ENCODE data around the gene LARGE1. TPM values are rescaled to one million over a fixed set of nuclear protein-coding genes. Genes with fewer than 3 reads are reported as not detected.

The LARGE1 gene
- total RNA-seq, 2 donors from 2014 or later = 29.5 to 42.1 TPM

DNA sequence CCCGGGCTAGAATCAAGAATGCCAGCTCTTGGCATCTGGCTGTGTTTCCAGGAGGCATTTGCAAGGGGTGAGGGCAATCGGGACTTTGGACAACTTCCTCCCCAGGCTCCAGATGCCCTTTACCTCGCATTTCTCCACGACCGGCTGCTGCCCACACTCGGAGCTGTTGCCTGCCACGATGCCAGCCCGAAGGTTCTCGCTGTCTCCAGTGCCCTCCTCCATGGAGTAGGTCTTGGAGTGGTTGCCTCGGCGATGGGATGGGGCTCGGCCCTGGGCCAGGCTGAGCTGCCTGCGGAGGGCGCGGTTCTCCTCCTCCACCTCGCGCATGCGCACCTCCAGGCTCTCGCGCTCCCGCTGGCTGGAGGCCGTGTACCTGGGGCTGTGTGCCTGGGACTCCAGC, 270.0 kb downstream of the LARGE1 start:
- TF ChIP-seq, protein P1, sequence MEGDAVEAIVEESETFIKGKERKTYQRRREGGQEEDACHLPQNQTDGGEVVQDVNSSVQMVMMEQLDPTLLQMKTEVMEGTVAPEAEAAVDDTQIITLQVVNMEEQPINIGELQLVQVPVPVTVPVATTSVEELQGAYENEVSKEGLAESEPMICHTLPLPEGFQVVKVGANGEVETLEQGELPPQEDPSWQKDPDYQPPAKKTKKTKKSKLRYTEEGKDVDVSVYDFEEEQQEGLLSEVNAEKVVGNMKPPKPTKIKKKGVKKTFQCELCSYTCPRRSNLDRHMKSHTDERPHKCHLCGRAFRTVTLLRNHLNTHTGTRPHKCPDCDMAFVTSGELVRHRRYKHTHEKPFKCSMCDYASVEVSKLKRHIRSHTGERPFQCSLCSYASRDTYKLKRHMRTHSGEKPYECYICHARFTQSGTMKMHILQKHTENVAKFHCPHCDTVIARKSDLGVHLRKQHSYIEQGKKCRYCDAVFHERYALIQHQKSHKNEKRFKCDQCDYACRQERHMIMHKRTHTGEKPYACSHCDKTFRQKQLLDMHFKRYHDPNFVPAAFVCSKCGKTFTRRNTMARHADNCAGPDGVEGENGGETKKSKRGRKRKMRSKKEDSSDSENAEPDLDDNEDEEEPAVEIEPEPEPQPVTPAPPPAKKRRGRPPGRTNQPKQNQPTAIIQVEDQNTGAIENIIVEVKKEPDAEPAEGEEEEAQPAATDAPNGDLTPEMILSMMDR (IDR thresholded peaks at IDR 0.05) = no peak
- no peak for ATAC-seq (ENCODE audit: insufficient number of reproducible peaks, low FRiP score, low read depth)
- H3K27ac ChIP-seq = no peak overlapping the region
- no peaks in the 10 kb centered on the region for H3K9me3 ChIP-seq
- peaks cover 13% of the 10 kb centered on the region for H3K36me3 ChIP-seq
- H3K27me3 ChIP-seq (replicated peaks; ENCODE audit: insufficient read depth) = no peaks in the 10 kb centered on the region
- DNase-seq (ENCODE audit: low spot score) = no peak
- H3K4me1 ChIP-seq (ENCODE audit: control insufficient read depth in 1 of 2, low read depth in 2 of 2) = no peaks in the 10 kb centered on the region
- H3K4me3 ChIP-seq = no peak overlapping the region

DNA sequence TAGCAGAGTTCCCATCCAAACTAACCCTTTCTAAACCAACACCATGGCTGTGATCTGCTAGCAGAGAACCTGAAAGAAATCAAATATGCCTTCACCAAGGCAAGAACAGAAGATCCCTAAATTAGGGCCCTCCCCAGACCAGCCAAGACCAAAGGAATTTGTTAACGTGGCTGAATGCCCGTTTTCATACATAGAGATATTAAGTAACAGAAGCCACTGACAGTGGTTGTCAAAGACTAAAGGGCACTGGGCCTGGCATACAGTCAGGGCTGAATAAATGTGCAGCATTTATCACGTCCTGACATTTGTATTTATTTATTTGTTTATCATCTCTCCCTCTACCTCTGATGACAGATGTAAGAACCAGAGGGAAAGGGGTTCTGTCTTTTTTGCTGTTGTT, 271.8 kb downstream of the LARGE1 start:
- peaks cover 13% of the 10 kb centered on the region for H3K36me3 ChIP-seq
- no peaks in the 10 kb centered on the region for H3K4me1 ChIP-seq (ENCODE audit: control insufficient read depth in 1 of 2, low read depth in 2 of 2)
- H3K27me3 ChIP-seq (replicated peaks; ENCODE audit: insufficient read depth) = no peaks in the 10 kb centered on the region
- H3K4me3 ChIP-seq = no peak overlapping the region
- DNase-seq (ENCODE audit: low spot score) (no peak), ATAC-seq (ENCODE audit: insufficient number of reproducible peaks, low FRiP score, low read depth) (no peak)
- H3K9me3 ChIP-seq = no peaks in the 10 kb centered on the region
- TF ChIP-seq, protein P1 (IDR thresholded peaks at IDR 0.05) = no peak
- no peak overlapping the region for H3K27ac ChIP-seq

DNA sequence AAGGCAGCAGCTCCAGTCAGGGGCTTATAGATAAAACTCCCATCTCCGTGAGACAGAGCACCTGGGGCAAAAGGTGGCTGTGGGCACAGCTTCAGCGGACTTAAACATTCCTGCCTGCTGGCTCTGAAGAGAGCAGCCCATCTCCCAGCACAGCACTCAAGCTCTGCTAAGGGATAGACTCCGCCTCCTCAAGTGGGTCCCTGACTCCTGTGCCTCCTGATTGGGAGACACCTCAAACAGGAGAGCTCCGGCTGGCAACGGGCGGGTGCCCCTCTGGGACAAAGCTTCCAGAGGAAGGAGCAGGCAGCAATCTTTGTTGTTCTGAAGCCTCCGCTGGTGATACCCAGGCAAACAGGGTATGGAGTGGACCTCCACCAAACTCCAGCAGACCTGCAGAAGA, 279.4 kb downstream of the LARGE1 start:
- Histone ChIP-seq H3K36me3 (no peaks in the 10 kb centered on the region), H3K4me1 (ENCODE audit: control insufficient read depth in 1 of 2, low read depth in 2 of 2) (no peaks in the 10 kb centered on the region), H3K27ac (no peak overlapping the region), H3K27me3 (replicated peaks; ENCODE audit: insufficient read depth) (no peaks in the 10 kb centered on the region), H3K4me3 (no peak overlapping the region), H3K9me3 (no peaks in the 10 kb centered on the region)
- TF ChIP-seq, protein P1 (IDR thresholded peaks at IDR 0.05) = no peak
- DNase-seq (ENCODE audit: low spot score) (no peak), ATAC-seq (ENCODE audit: insufficient number of reproducible peaks, low FRiP score, low read depth) (no peak)

DNA sequence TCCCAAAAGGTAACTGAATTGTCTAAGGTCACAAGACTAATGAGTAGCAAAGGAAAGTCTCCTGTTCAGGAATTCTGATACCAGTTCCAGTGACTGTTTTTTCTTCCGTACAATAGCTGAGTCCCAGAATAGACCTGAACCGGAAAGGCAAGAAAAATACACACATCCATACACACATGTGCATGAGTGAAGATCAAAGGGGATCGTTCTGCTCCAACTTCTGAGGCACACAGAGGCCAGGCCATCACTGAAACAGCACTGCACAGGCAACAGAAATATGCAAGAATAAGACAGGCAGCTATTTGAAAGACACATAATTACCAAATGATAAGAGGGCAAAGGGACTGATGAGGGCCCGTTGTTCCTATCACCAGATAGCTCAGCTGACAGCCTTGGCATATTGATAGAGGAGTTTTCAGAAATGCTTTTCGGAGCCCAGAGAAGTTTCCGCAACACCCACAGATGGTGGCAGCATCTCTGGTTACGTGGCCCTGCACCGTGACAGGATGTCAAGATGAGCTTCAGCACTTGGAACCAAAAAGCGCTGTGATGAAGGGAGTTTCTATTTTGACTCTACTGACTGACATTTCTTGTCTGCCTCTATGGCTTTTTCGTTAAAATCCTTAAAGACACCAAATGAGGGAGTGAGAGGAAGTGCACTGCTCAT, 280.6 kb downstream of the LARGE1 start:
- H3K4me1 ChIP-seq (ENCODE audit: control insufficient read depth in 1 of 2, low read depth in 2 of 2) = no peaks in the 10 kb centered on the region
- H3K9me3 ChIP-seq = no peaks in the 10 kb centered on the region
- H3K4me3 ChIP-seq = no peak overlapping the region
- no peaks in the 10 kb centered on the region for H3K36me3 ChIP-seq
- TF ChIP-seq, protein P1 (IDR thresholded peaks at IDR 0.05) = no peak
- no peak for ATAC-seq (ENCODE audit: insufficient number of reproducible peaks, low FRiP score, low read depth)
- no peak for DNase-seq (ENCODE audit: low spot score)
- no peaks in the 10 kb centered on the region for H3K27me3 ChIP-seq (replicated peaks; ENCODE audit: insufficient read depth)
- no peak overlapping the region for H3K27ac ChIP-seq

DNA sequence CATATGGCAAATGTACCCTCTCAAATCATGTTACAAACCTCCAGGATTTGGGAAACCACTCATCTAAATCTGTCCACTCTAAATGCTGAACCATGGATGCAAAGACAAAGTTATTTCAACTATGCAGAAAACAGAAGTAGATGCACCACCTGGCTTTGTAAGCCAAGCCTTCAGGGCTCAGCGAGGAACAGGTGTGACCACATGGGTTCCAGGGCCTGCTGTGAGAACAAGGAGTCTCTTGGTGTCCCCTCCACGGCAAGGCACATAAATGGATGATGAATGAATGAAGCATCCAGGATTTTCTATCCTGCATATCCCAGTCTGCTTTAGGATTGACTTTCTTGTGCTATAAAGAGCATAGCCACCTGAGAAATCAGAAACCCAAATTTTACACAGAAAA, 284.5 kb downstream of the LARGE1 start:
- DNase-seq (ENCODE audit: low spot score) (no peak), ATAC-seq (ENCODE audit: insufficient number of reproducible peaks, low FRiP score, low read depth) (no peak)
- Histone ChIP-seq H3K4me1 (ENCODE audit: control insufficient read depth in 1 of 2, low read depth in 2 of 2) (no peaks in the 10 kb centered on the region), H3K36me3 (no peaks in the 10 kb centered on the region), H3K27me3 (replicated peaks; ENCODE audit: insufficient read depth) (no peaks in the 10 kb centered on the region), H3K27ac (no peak overlapping the region), H3K9me3 (no peaks in the 10 kb centered on the region), H3K4me3 (no peak overlapping the region)
- TF ChIP-seq, protein P1 (IDR thresholded peaks at IDR 0.05) = no peak
